ENCODE measurements around the gene ZNF764. TPM values are rescaled to one million over a fixed set of nuclear protein-coding genes. Genes with fewer than 3 reads are reported as not detected.

The ZNF764 gene
- total and polyA plus RNA-seq, 9 of the 15 experiments (the other 6 are each of a cell fraction or from before 2014, with no cell fraction given), result 0.69 to 10.1 (median 4.1) TPM

GRCh38 chr16:30534368-30535105 is 23.6 kb downstream of the ZNF764 start, which contains the start of gene ZNF747 (continued):
- TF ChIP-seq ZFX (CRISPR knock-in tag; IDR thresholded peaks at IDR 0.05) (peak; percentile 98), U2AF1 (optimal IDR thresholded peaks at IDR 0.05; ENCODE audit: low read depth, low read length) (peak; percentile 34), ETV1 (tag; conservative IDR thresholded peaks at IDR 0.05; ENCODE audit: low read depth) (peak; percentile 36; the same call in 1 of the 2 replicates), NR2C1 (IDR thresholded peaks at IDR 0.05) (peak; percentile 95), NR2C1 (tag; IDR thresholded peaks at IDR 0.05) (peak; percentile 98)
- TF ChIP-seq, protein P1, sequence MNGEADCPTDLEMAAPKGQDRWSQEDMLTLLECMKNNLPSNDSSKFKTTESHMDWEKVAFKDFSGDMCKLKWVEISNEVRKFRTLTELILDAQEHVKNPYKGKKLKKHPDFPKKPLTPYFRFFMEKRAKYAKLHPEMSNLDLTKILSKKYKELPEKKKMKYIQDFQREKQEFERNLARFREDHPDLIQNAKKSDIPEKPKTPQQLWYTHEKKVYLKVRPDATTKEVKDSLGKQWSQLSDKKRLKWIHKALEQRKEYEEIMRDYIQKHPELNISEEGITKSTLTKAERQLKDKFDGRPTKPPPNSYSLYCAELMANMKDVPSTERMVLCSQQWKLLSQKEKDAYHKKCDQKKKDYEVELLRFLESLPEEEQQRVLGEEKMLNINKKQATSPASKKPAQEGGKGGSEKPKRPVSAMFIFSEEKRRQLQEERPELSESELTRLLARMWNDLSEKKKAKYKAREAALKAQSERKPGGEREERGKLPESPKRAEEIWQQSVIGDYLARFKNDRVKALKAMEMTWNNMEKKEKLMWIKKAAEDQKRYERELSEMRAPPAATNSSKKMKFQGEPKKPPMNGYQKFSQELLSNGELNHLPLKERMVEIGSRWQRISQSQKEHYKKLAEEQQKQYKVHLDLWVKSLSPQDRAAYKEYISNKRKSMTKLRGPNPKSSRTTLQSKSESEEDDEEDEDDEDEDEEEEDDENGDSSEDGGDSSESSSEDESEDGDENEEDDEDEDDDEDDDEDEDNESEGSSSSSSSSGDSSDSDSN (IDR thresholded peaks at IDR 0.05; ENCODE audit: borderline replicate concordance in 1 of 2, low read depth in 2 of 2, low read length in 2 of 2), result peak in 1 of 2 experiments; percentile 30; a peak in 1 of 4 replicates

All from K562 (cell line).